Heart right ventricle (tissue), 16 donors: Measurements from ENCODE around the gene KRTAP12-3. TPM values are rescaled to one million over a fixed set of nuclear protein-coding genes. Genes with fewer than 3 reads are reported as not detected.

Source experiments
- ATAC-seq, 8 donors: fragments of 200-7000 bp; cut with Tn5 transposase; one replicate each; pipeline ENCODE4 v1.9.1; 2020; ENCODE audit warnings: mild to moderate bottlenecking in 8 of 8, moderate library complexity in 8 of 8, moderate number of reproducible peaks in 1 of 8
- DNase-seq, 2 donors: peaks; one replicate each; pipeline ENCODE4 v3.0.0-alpha.2; 2020
- H3K27ac ChIP-seq, 10 donors: fragments of 200-600 bp; sonication (generic) in 2 of 10; one replicate each; pipeline versions ENCODE4 v1.5.0 to v1.8.0; 2020 to 2022; ENCODE audit warnings: mild to moderate bottlenecking in 3 of 10
- H3K27me3 ChIP-seq, 7 donors: fragments of 200-600 bp; one replicate each; pipeline ENCODE4 v1.8.0; 2021 to 2022; ENCODE audit warnings: mild to moderate bottlenecking in 2 of 7
- H3K36me3 ChIP-seq, 9 donors: fragments of 200-600 bp; sonication (generic) in 1 of 9; one replicate each; pipeline versions ENCODE4 v1.5.0 to v1.8.0; 2020 to 2022; ENCODE audit warnings: mild to moderate bottlenecking in 2 of 9
- H3K4me1 ChIP-seq, 9 donors: fragments of 200-600 bp; sonication (generic) in 1 of 9; one replicate each; pipeline versions ENCODE4 v1.5.0 to v1.8.0; 2020 to 2022; ENCODE audit warnings: mild to moderate bottlenecking in 4 of 9
- H3K4me3 ChIP-seq, 10 donors: fragments of 200-600 bp; sonication (generic) in 2 of 10; one replicate each; pipeline versions ENCODE4 v1.5.0 to v1.8.0; 2020 to 2022; ENCODE audit warnings: mild to moderate bottlenecking in 7 of 10, moderate library complexity in 2 of 10
- H3K9me3 ChIP-seq, 11 donors: fragments of 200-600 bp in 10 of 11; sonication (generic) in 2 of 11; one replicate each; pipeline versions ENCODE4 v1.5.0 to v1.8.0; 2013 to 2022; ENCODE audit warnings: mild to moderate bottlenecking in 2 of 11, control low read depth in 1 of 11, moderate library complexity in 1 of 11
- CTCF ChIP-seq, 9 donors: fragments of 200-600 bp; sonication (generic) in 2 of 9; IDR thresholded peaks; one replicate each; pipeline versions ENCODE4 v1.5.0 to v1.8.0; 2021 to 2022; ENCODE audit warnings: antibody characterized with exemption in 9 of 9, mild to moderate bottlenecking in 5 of 9, moderate library complexity in 1 of 9
- WGBS, 2 donors: extraction: QIAGEN DNeasy Blood & Tissue Kit; methylation state at CpG; one replicate each; pipeline ENCODE4 v1.1.7; 2013; ENCODE audit warnings: inconsistent platforms in 1 of 2; 5-methylcytosine and 5-hydroxymethylcytosine counted together
- intact Hi-C, 10 donors: fragments of 100-400 bp; cut with DNase I; formaldehyde crosslinking; loops; one replicate each; pipeline versions ENCODE4 v1.11.1 to v1.14.2; 2022
- polyA plus RNA-seq, 2 donors: library from polyadenylated mRNA; stranded (reverse); fragments of 200-250 nt; gene quantifications; one replicate each; pipeline ENCODE4 v1.2.3, GENCODE V29; 2013
- total RNA-seq, 10 donors: library from RNA; stranded (reverse); fragmentation: NEBNext Ultra II Directional in 3 of 10; extraction: Animal tissue kit (Norgen Biotek cat#: 25700) in 3 of 10; gene quantifications; one replicate each; pipeline versions ENCODE4 v1.2.1 to v1.2.4, GENCODE V29; 2021 to 2023
- donor health status: Arrhythmogenic right ventricular cardiomyopathy.
- donor health status: ischemic (EF 13 %, LVEDD 7.1; RV severe dilation, severe dysfunction).
- donor health status: healthy with polysubstance abuse.
- donor health status: DM: no; HTN: yes; CAD: no.
- donor health status: DM: no; HTN: no; CAD: no.
- donor health status: ischemic (EF 25% LVEDD 6.9; RV normal size, moderate dysfunction).
- donor health status: ischemic (EF 25% LVEDD 5.7; RV mildly dilated, moderate dysfunction).
- donor health status: healthy.
- donor health status: DM: yes; HTN: yes; CAD: no.
- donor health status: Ischemic cardiomyopathy.
- donor health status: ischemic (EF 35%, LVEDD 5.7; RV mildly dilated, moderate dysfunction).
- donor health status: nonischemic (EF 11% LVEDD 7.7; RV severe dilation, severe dysfunction).
- donor health status: DM: yes; HTN: yes; CAD: no.
- donor health status: PGD.
- donor health status: ischemic (EF 29% LVEDD 5.4; RV normal size, mild dysfunction).
- donor health status: nonischemic (EF 23%, LVEDD 6.1; RV moderate dilation, normal function).

The KRTAP12-3 gene
- total and polyA plus RNA-seq, 12 donors, result not detected

GRCh38 chr21:44614961-44615391 is 42.8 kb upstream of the KRTAP12-3 start:
- intact Hi-C loops, result loop anchor here in 1 of 10 donors (10.0 kb wide), 1 partner anchor 130 kb away; no protein-coding TSS in a partner anchor
- H3K36me3 ChIP-seq, result no peaks in the 10 kb centered on the region
- DNase-seq (no peak), ATAC-seq (no peak)
- 89 to 90% methylated on average over 28 of the region's 28 CpGs for WGBS, 2 donors
- TF ChIP-seq CTCF (IDR thresholded peaks at IDR 0.05), result no peak
- peaks cover 0 to 30% (median 4%) of the 10 kb centered on the region in 11 donors for H3K9me3 ChIP-seq
- no peak overlapping the region for H3K4me3 ChIP-seq
- H3K27ac ChIP-seq, result no peak overlapping the region
- peaks cover 0 to 6% (median 0%) of the 10 kb centered on the region in 9 donors for H3K4me1 ChIP-seq
- H3K27me3 ChIP-seq, result peaks cover 0 to 35% (median 5%) of the 10 kb centered on the region in 7 donors

GRCh38 chr21:44615466-44615865 is 42.3 kb upstream of the KRTAP12-3 start:
- H3K4me1 ChIP-seq, result peaks cover 0 to 6% (median 0%) of the 10 kb centered on the region in 9 donors
- H3K9me3 ChIP-seq, result peaks cover 0 to 30% (median 0%) of the 10 kb centered on the region in 11 donors
- no peak for TF ChIP-seq CTCF (IDR thresholded peaks at IDR 0.05)
- no peak for ATAC-seq
- no peak overlapping the region for H3K27ac ChIP-seq
- WGBS, 2 donors, result 62 to 79% methylated on average over 8 of the region's 8 CpGs
- intact Hi-C loops, result loop anchor here in 1 of 10 donors (10.0 kb wide), 1 partner anchor 129 kb away; no protein-coding TSS in a partner anchor
- no peak for DNase-seq
- H3K27me3 ChIP-seq, result peaks cover 0 to 35% (median 5%) of the 10 kb centered on the region in 7 donors
- H3K36me3 ChIP-seq, result no peaks in the 10 kb centered on the region
- H3K4me3 ChIP-seq, result no peak overlapping the region

GRCh38 chr21:44615911-44616590 is 41.7 kb upstream of the KRTAP12-3 start:
- Histone ChIP-seq H3K4me3 (no peak overlapping the region), H3K27ac (no peak overlapping the region), H3K27me3 (peaks cover 0 to 35% (median 5%) of the 10 kb centered on the region in 7 donors), H3K9me3 (peaks cover 0 to 30% (median 0%) of the 10 kb centered on the region in 11 donors), H3K36me3 (no peaks in the 10 kb centered on the region), H3K4me1 (peaks cover 0 to 6% (median 0%) of the 10 kb centered on the region in 9 donors)
- ATAC-seq (no peak), DNase-seq (no peak)
- TF ChIP-seq CTCF (IDR thresholded peaks at IDR 0.05), result no peak
- WGBS, 2 donors, result 71 to 75% methylated on average over 17 of the region's 17 CpGs
- intact Hi-C loops, result loop anchor here in 1 of 10 donors (10.0 kb wide), 1 partner anchor 129 kb away; no protein-coding TSS in a partner anchor

GRCh38 chr21:44616591-44616926 is 41.2 kb upstream of the KRTAP12-3 start:
- Histone ChIP-seq H3K27ac (no peak overlapping the region), H3K36me3 (no peaks in the 10 kb centered on the region), H3K4me3 (no peak overlapping the region), H3K9me3 (peaks cover 0 to 27% (median 0%) of the 10 kb centered on the region in 11 donors), H3K4me1 (peaks cover 0 to 6% (median 0%) of the 10 kb centered on the region in 9 donors), H3K27me3 (peaks cover 0 to 35% (median 5%) of the 10 kb centered on the region in 7 donors)
- TF ChIP-seq CTCF (IDR thresholded peaks at IDR 0.05), result no peak
- 79 to 83% methylated on average over 16 of the region's 16 CpGs for WGBS, 2 donors
- ATAC-seq (no peak), DNase-seq (no peak)
- intact Hi-C loops, result loop anchor here in 1 of 10 donors (10.0 kb wide), 1 partner anchor 128 kb away; no protein-coding TSS in a partner anchor
